ENCODE measurements around the gene TPMT.

Gene TPMT

GRCh38 chr6:18126121-18126520, 28.8 kb downstream of the TPMT start:
- no peaks in the 10 kb centered on the region for H3K27me3 ChIP-seq (ENCODE audit: control insufficient read depth, insufficient read depth, low read length)
- H3K36me3 ChIP-seq (ENCODE audit: control insufficient read depth, insufficient read depth, low read length): peaks cover 2% of the 10 kb centered on the region
- no peak overlapping the region for H3K9ac ChIP-seq (ENCODE audit: low read length)
- H3K27ac ChIP-seq (ENCODE audit: low read depth, low read length): no peak overlapping the region
- H3K4me1 ChIP-seq (ENCODE audit: control insufficient read depth, insufficient read depth, low read length): no peaks in the 10 kb centered on the region
- H3K4me3 ChIP-seq (ENCODE audit: low read length): no peak overlapping the region

GRCh38 chr6:18122128-18123093, 32.5 kb downstream of the TPMT start, which contains the start of gene NHLRC1:
NHLRC1 (minus strand) TSS chr6:18122677; CDS start chr6:18122606, 71 bp downstream.
- peak within 1 kb of the TSS; percentile 74 for H3K4me3 ChIP-seq (ENCODE audit: low read length)
- no peaks in the 10 kb centered on the region for H3K4me1 ChIP-seq (ENCODE audit: control insufficient read depth, insufficient read depth, low read length)
- peak within 1 kb of the TSS; percentile 29 for H3K9ac ChIP-seq (ENCODE audit: low read length)
- no peaks in the 10 kb centered on the region for H3K36me3 ChIP-seq (ENCODE audit: control insufficient read depth, insufficient read depth, low read length)
- no peak within 1 kb of the TSS for H3K27ac ChIP-seq (ENCODE audit: low read depth, low read length)
- H3K27me3 ChIP-seq (ENCODE audit: control insufficient read depth, insufficient read depth, low read length): no peaks in the 10 kb centered on the region

- Histone ChIP-seq H3K9ac (ENCODE audit: low read length) (no peak overlapping the region), H3K27me3 (ENCODE audit: control insufficient read depth, insufficient read depth, low read length) (no peaks in the 10 kb centered on the region), H3K4me3 (ENCODE audit: low read length) (no peak overlapping the region), H3K27ac (ENCODE audit: low read depth, low read length) (no peak overlapping the region), H3K36me3 (ENCODE audit: control insufficient read depth, insufficient read depth, low read length) (no peaks in the 10 kb centered on the region), H3K4me1 (ENCODE audit: control insufficient read depth, insufficient read depth, low read length) (no peaks in the 10 kb centered on the region)
Observed at GRCh38 chr6:18121580-18122127, 33.2 kb downstream of the TPMT start.

GRCh38 chr6:18119236-18119635, 35.6 kb downstream of the TPMT start:
- H3K4me1 ChIP-seq (ENCODE audit: control insufficient read depth, insufficient read depth, low read length): no peaks in the 10 kb centered on the region
- H3K36me3 ChIP-seq (ENCODE audit: control insufficient read depth, insufficient read depth, low read length): no peaks in the 10 kb centered on the region
- no peaks in the 10 kb centered on the region for H3K27me3 ChIP-seq (ENCODE audit: control insufficient read depth, insufficient read depth, low read length)
- H3K9ac ChIP-seq (ENCODE audit: low read length): no peak overlapping the region
- no peak overlapping the region for H3K4me3 ChIP-seq (ENCODE audit: low read length)
- H3K27ac ChIP-seq (ENCODE audit: low read depth, low read length): no peak overlapping the region

GRCh38 chr6:18118330-18118729, 36.5 kb downstream of the TPMT start:
- H3K27ac ChIP-seq (ENCODE audit: low read depth, low read length): no peak overlapping the region
- no peaks in the 10 kb centered on the region for H3K36me3 ChIP-seq (ENCODE audit: control insufficient read depth, insufficient read depth, low read length)
- no peak overlapping the region for H3K4me3 ChIP-seq (ENCODE audit: low read length)
- no peak overlapping the region for H3K9ac ChIP-seq (ENCODE audit: low read length)
- no peaks in the 10 kb centered on the region for H3K27me3 ChIP-seq (ENCODE audit: control insufficient read depth, insufficient read depth, low read length)
- H3K4me1 ChIP-seq (ENCODE audit: control insufficient read depth, insufficient read depth, low read length): no peaks in the 10 kb centered on the region

GRCh38 chr6:18117136-18117535, 37.7 kb downstream of the TPMT start:
- Histone ChIP-seq H3K4me1 (ENCODE audit: control insufficient read depth, insufficient read depth, low read length) (no peaks in the 10 kb centered on the region), H3K4me3 (ENCODE audit: low read length) (no peak overlapping the region), H3K27me3 (ENCODE audit: control insufficient read depth, insufficient read depth, low read length) (no peaks in the 10 kb centered on the region), H3K9ac (ENCODE audit: low read length) (no peak overlapping the region), H3K36me3 (ENCODE audit: control insufficient read depth, insufficient read depth, low read length) (no peaks in the 10 kb centered on the region), H3K27ac (ENCODE audit: low read depth, low read length) (no peak overlapping the region)

GRCh38 chr6:18115356-18115755, 39.5 kb downstream of the TPMT start:
- Histone ChIP-seq H3K9ac (ENCODE audit: low read length) (no peak overlapping the region), H3K27ac (ENCODE audit: low read depth, low read length) (no peak overlapping the region), H3K4me3 (ENCODE audit: low read length) (no peak overlapping the region), H3K27me3 (ENCODE audit: control insufficient read depth, insufficient read depth, low read length) (no peaks in the 10 kb centered on the region), H3K4me1 (ENCODE audit: control insufficient read depth, insufficient read depth, low read length) (no peaks in the 10 kb centered on the region), H3K36me3 (ENCODE audit: control insufficient read depth, insufficient read depth, low read length) (no peaks in the 10 kb centered on the region)

- Histone ChIP-seq H3K27ac (ENCODE audit: low read depth, low read length) (no peak overlapping the region), H3K36me3 (ENCODE audit: control insufficient read depth, insufficient read depth, low read length) (no peaks in the 10 kb centered on the region), H3K9ac (ENCODE audit: low read length) (no peak overlapping the region), H3K4me3 (ENCODE audit: low read length) (no peak overlapping the region), H3K27me3 (ENCODE audit: control insufficient read depth, insufficient read depth, low read length) (no peaks in the 10 kb centered on the region), H3K4me1 (ENCODE audit: control insufficient read depth, insufficient read depth, low read length) (no peaks in the 10 kb centered on the region)
Observed at GRCh38 chr6:18110162-18110561, 44.7 kb downstream of the TPMT start.

- Histone ChIP-seq H3K36me3 (ENCODE audit: control insufficient read depth, insufficient read depth, low read length) (no peaks in the 10 kb centered on the region), H3K9ac (ENCODE audit: low read length) (no peak overlapping the region), H3K27ac (ENCODE audit: low read depth, low read length) (no peak overlapping the region), H3K27me3 (ENCODE audit: control insufficient read depth, insufficient read depth, low read length) (no peaks in the 10 kb centered on the region), H3K4me3 (ENCODE audit: low read length) (no peak overlapping the region), H3K4me1 (ENCODE audit: control insufficient read depth, insufficient read depth, low read length) (no peaks in the 10 kb centered on the region)
Observed at GRCh38 chr6:18107061-18107460, 47.8 kb downstream of the TPMT start.

GRCh38 chr6:18102783-18103509, 51.9 kb downstream of the TPMT start:
- Histone ChIP-seq H3K27me3 (ENCODE audit: control insufficient read depth, insufficient read depth, low read length) (no peaks in the 10 kb centered on the region), H3K4me1 (ENCODE audit: control insufficient read depth, insufficient read depth, low read length) (no peaks in the 10 kb centered on the region), H3K9ac (ENCODE audit: low read length) (no peak overlapping the region), H3K36me3 (ENCODE audit: control insufficient read depth, insufficient read depth, low read length) (no peaks in the 10 kb centered on the region), H3K4me3 (ENCODE audit: low read length) (no peak overlapping the region), H3K27ac (ENCODE audit: low read depth, low read length) (no peak overlapping the region)

- no peak overlapping the region for H3K9ac ChIP-seq (ENCODE audit: low read length)
- H3K27me3 ChIP-seq (ENCODE audit: control insufficient read depth, insufficient read depth, low read length): no peaks in the 10 kb centered on the region
- no peak overlapping the region for H3K27ac ChIP-seq (ENCODE audit: low read depth, low read length)
- H3K4me1 ChIP-seq (ENCODE audit: control insufficient read depth, insufficient read depth, low read length): no peaks in the 10 kb centered on the region
- H3K4me3 ChIP-seq (ENCODE audit: low read length): no peak overlapping the region
- H3K36me3 ChIP-seq (ENCODE audit: control insufficient read depth, insufficient read depth, low read length): no peaks in the 10 kb centered on the region
Observed at GRCh38 chr6:18101873-18102272, 53.0 kb downstream of the TPMT start.

- Histone ChIP-seq H3K36me3 (ENCODE audit: control insufficient read depth, insufficient read depth, low read length) (no peaks in the 10 kb centered on the region), H3K27ac (ENCODE audit: low read depth, low read length) (no peak overlapping the region), H3K4me1 (ENCODE audit: control insufficient read depth, insufficient read depth, low read length) (no peaks in the 10 kb centered on the region), H3K9ac (ENCODE audit: low read length) (no peak overlapping the region), H3K4me3 (ENCODE audit: low read length) (no peak overlapping the region), H3K27me3 (ENCODE audit: control insufficient read depth, insufficient read depth, low read length) (no peaks in the 10 kb centered on the region)
Observed at GRCh38 chr6:18101271-18101670, 53.6 kb downstream of the TPMT start.
